CD4-positive, alpha-beta T cell (primary cell): Measurements from ENCODE around the gene WFDC8. TPM values are rescaled to one million over a fixed set of nuclear protein-coding genes. Genes with fewer than 3 reads are reported as not detected.

ENCODE experiments used
- ATAC-seq: fragments of 200-7000 bp; cut with Tn5 transposase; one replicate; pipeline ENCODE4 v1.10.0; 2022; ENCODE audit warnings: mild to moderate bottlenecking; ENCODE audit not compliant: poor library complexity
- CTCF ChIA-PET: fragments of 350-600 bp; sonication (Branson Sonifier 250); formaldehyde crosslinking; loops from one replicate; lab custom pipeline; 2021; ENCODE audit warnings: antibody characterized with exemption, inconsistent platforms; lab: Charles Lee
- POLR2A ChIA-PET: fragments of 350-600 bp; sonication (Branson Sonifier 250); formaldehyde crosslinking; loops from one replicate; lab custom pipeline; 2021; ENCODE audit warnings: antibody characterized with exemption, inconsistent platforms; lab: Charles Lee
- DNase-seq, 14 experiments: peaks; one replicate each; pipeline ENCODE4 v3.0.0-alpha.2; 2013 to 2020; ENCODE audit warnings: mixed read lengths in 2 of 14
- H3K27ac ChIP-seq, 2 donors: one replicate each; pipeline versions ENCODE4 v1.5.1 to v1.7.0; 2013; ENCODE audit warnings: low read length in 2 of 2, low read depth in 1 of 2, mild to moderate bottlenecking in 1 of 2
- H3K27me3 ChIP-seq, 2 experiments: 1 replicate in 1 of 2; 2 replicates in 1 of 2; pipeline versions ENCODE4 v1.6.1 to v1.7.0; 2013; ENCODE audit warnings: low read length in 2 of 2, control low read depth in 1 of 2, mild to moderate bottlenecking in 1 of 2, moderate library complexity in 1 of 2; ENCODE audit not compliant: insufficient read depth in 2 of 2, control insufficient read depth in 1 of 2
- H3K36me3 ChIP-seq: one replicate; pipeline ENCODE4 v1.6.1; 2013; ENCODE audit warnings: low read length, control low read depth; ENCODE audit not compliant: insufficient read depth
- H3K4me1 ChIP-seq: one replicate; pipeline ENCODE4 v1.6.1; 2013; ENCODE audit warnings: low read length, control low read depth; ENCODE audit not compliant: insufficient read depth
- H3K4me3 ChIP-seq: one replicate; pipeline ENCODE4 v1.5.1; 2013; ENCODE audit warnings: mild to moderate bottlenecking, low read length, moderate library complexity
- H3K9me3 ChIP-seq, 2 experiments: 1 replicate in 1 of 2; 2 replicates in 1 of 2; pipeline versions ENCODE4 v1.6.1 to v1.7.0; 2013; ENCODE audit warnings: low read length in 2 of 2, mild to moderate bottlenecking in 2 of 2, control low read depth in 1 of 2, moderate library complexity in 1 of 2; ENCODE audit not compliant: control insufficient read depth in 1 of 2, insufficient read depth in 1 of 2
- H3K27ac Mint-ChIP-seq: one replicate; pipeline ENCODE4 v1.8.0; 2020; ENCODE audit warnings: mixed read lengths
- H3K27me3 Mint-ChIP-seq: one replicate; pipeline ENCODE4 v1.8.0; 2021; ENCODE audit warnings: mixed read lengths
- H3K36me3 Mint-ChIP-seq: one replicate; pipeline ENCODE4 v1.8.0; 2021; ENCODE audit warnings: low read depth, mixed read lengths
- H3K4me1 Mint-ChIP-seq: one replicate; pipeline ENCODE4 v1.8.0; 2021; ENCODE audit warnings: low read depth, mixed read lengths
- H3K4me3 Mint-ChIP-seq: one replicate; pipeline ENCODE4 v1.8.0; 2020; ENCODE audit warnings: mild to moderate bottlenecking, mixed read lengths
- H3K9me3 Mint-ChIP-seq: one replicate; pipeline ENCODE4 v1.8.0; 2020; ENCODE audit warnings: mixed read lengths
- CTCF ChIP-seq: fragments of 200-600 bp; IDR thresholded peaks from one replicate; pipeline ENCODE4 v1.8.0; 2022; ENCODE audit warnings: antibody characterized with exemption, mild to moderate bottlenecking
- intact Hi-C, 2 experiments: fragments of 100-400 bp; cut with DNase I in 1 of 2; cut with micrococcal nuclease in 1 of 2; formaldehyde crosslinking; loops; one replicate each; pipeline versions ENCODE4 v1.15.1 to v1.9.0; 2023 to 2025; cut with DNase I, micrococcal nuclease
- total RNA-seq, 174 experiments: library from RNA in 2 of 174; stranded (reverse) in 2 of 174; gene quantifications; one replicate each; pipeline ENCODE4 v1.2.3 and lab custom pipeline; 2021 to 2026

The WFDC8 gene
- total RNA-seq, 2 experiments from 2014 or later, result not detected

- Mint-ChIP-seq H3K27me3 (peaks cover 71% of the 10 kb centered on the region), H3K4me3 (no peak overlapping the region), H3K27ac (no peak overlapping the region), H3K36me3 (no peaks in the 10 kb centered on the region), H3K4me1 (no peaks in the 10 kb centered on the region), H3K9me3 (peaks cover 2% of the 10 kb centered on the region)
- intact Hi-C loops, result no loop called here
- ATAC-seq, result no peak
- TF ChIP-seq CTCF, result no peak
- Histone ChIP-seq H3K27ac (no peak overlapping the region), H3K4me3 (no peak overlapping the region), H3K9me3 (no peaks in the 10 kb centered on the region), H3K27me3 (peaks cover 0 to 13% of the 10 kb centered on the region in 2 experiments), H3K4me1 (no peaks in the 10 kb centered on the region), H3K36me3 (no peaks in the 10 kb centered on the region)
- CTCF ChIA-PET, result no interaction called here
- DNase-seq, result no peak
- POLR2A ChIA-PET, result no interaction called here
Observed at GRCh38 chr20:45545351-45545750, 33.7 kb downstream of the WFDC8 start.

GRCh38 chr20:45539382-45539781 lies 39.7 kb downstream of the WFDC8 start, which contains the start of gene WFDC6:
Gene WFDC6 (minus strand): TSS chr20:45539482. CDS start chr20:45539407, 75 bp downstream.
- no peak for TF ChIP-seq CTCF
- H3K27me3 ChIP-seq, result peaks cover 22 to 29% of the 10 kb centered on the region in 2 experiments
- H3K36me3 ChIP-seq, result no peaks in the 10 kb centered on the region
- no peak within 1 kb of the TSS for H3K4me3 Mint-ChIP-seq
- no peak within 1 kb of the TSS for H3K4me3 ChIP-seq
- no peaks in the 10 kb centered on the region for H3K9me3 Mint-ChIP-seq
- intact Hi-C loops, result no loop called here
- H3K27ac Mint-ChIP-seq, result no peak within 1 kb of the TSS
- ChIA-PET POLR2A (no interaction called here), CTCF (no interaction called here)
- no peaks in the 10 kb centered on the region for H3K36me3 Mint-ChIP-seq
- ATAC-seq (no peak), DNase-seq (no peak)
- no peaks in the 10 kb centered on the region for H3K4me1 Mint-ChIP-seq
- no peaks in the 10 kb centered on the region for H3K9me3 ChIP-seq
- H3K27me3 Mint-ChIP-seq, result peaks cover 33% of the 10 kb centered on the region
- H3K4me1 ChIP-seq, result no peaks in the 10 kb centered on the region
- no peak within 1 kb of the TSS for H3K27ac ChIP-seq

- DNase-seq (no peak), ATAC-seq (no peak)
- no peak overlapping the region for H3K4me3 ChIP-seq
- no peak overlapping the region for H3K27ac ChIP-seq
- no peaks in the 10 kb centered on the region for H3K4me1 Mint-ChIP-seq
- no peaks in the 10 kb centered on the region for H3K4me1 ChIP-seq
- H3K9me3 Mint-ChIP-seq, result no peaks in the 10 kb centered on the region
- H3K4me3 Mint-ChIP-seq, result no peak overlapping the region
- no peaks in the 10 kb centered on the region for H3K36me3 ChIP-seq
- H3K27me3 Mint-ChIP-seq, result peaks cover 23% of the 10 kb centered on the region
- intact Hi-C loops, result no loop called here
- TF ChIP-seq CTCF, result no peak
- ChIA-PET CTCF (no interaction called here), POLR2A (no interaction called here)
- no peaks in the 10 kb centered on the region for H3K9me3 ChIP-seq
- H3K36me3 Mint-ChIP-seq, result no peaks in the 10 kb centered on the region
- H3K27me3 ChIP-seq, result peaks cover 22 to 29% of the 10 kb centered on the region in 2 experiments
- H3K27ac Mint-ChIP-seq, result no peak overlapping the region
Observed at GRCh38 chr20:45538209-45538799, 40.8 kb downstream of the WFDC8 start.
